HepG2 (cell line): Measurements from ENCODE around the gene ALOXE3. TPM values are rescaled to one million over a fixed set of nuclear protein-coding genes. Genes with fewer than 3 reads are reported as not detected.

ENCODE experiments used
- ADNP ChIP-seq: sonication (generic); formaldehyde crosslinking; IDR thresholded peaks from 2 replicates; pipeline ENCODE4 v1.4.0; 2020; ENCODE audit warnings: missing genetic modification reagents
- AHR ChIP-seq: IDR thresholded peaks from 2 replicates; pipeline ENCODE4 v1.6.1; 2018; ENCODE audit warnings: missing genetic modification reagents, missing compliant biosample characterization
- CBX1 ChIP-seq: IDR thresholded peaks from one replicate; pipeline ENCODE4 v1.6.1; 2016; ENCODE audit warnings: antibody characterized with exemption, low read depth
- FOSL2 ChIP-seq: sonication (generic); formaldehyde crosslinking; IDR thresholded peaks from 2 replicates; pipeline ENCODE4 v1.4.0; 2020; ENCODE audit warnings: missing genetic modification reagents
- HDAC2 ChIP-seq: sonication (generic); formaldehyde crosslinking; IDR thresholded peaks from 2 replicates; pipeline ENCODE4 v1.4.0; 2020; ENCODE audit warnings: missing genetic modification reagents
- HMG20B ChIP-seq: conservative IDR thresholded peaks from 2 replicates; pipeline ENCODE4 v1.6.1; 2016; ENCODE audit warnings: missing genetic modification reagents, missing compliant biosample characterization
- HOXA3 ChIP-seq: sonication (generic); formaldehyde crosslinking; IDR thresholded peaks from 2 replicates; pipeline ENCODE4 v1.5.0; 2020; ENCODE audit warnings: missing genetic modification reagents
- KMT2A ChIP-seq: sonication (generic); formaldehyde crosslinking; IDR thresholded peaks from 2 replicates; pipeline ENCODE4 v1.4.0; 2020; ENCODE audit warnings: missing genetic modification reagents
- MIXL1 ChIP-seq: IDR thresholded peaks from 2 replicates; pipeline ENCODE4 v1.6.1; 2016
- NFIC ChIP-seq: IDR thresholded peaks from 2 replicates; pipeline ENCODE4 v1.6.1; 2012; ENCODE audit warnings: mild to moderate bottlenecking, low read length, inconsistent platforms
- PLSCR1 ChIP-seq: sonication (generic); formaldehyde crosslinking; IDR thresholded peaks from 2 replicates; pipeline ENCODE4 v1.5.0; 2020; ENCODE audit warnings: missing genetic modification reagents, mild to moderate bottlenecking, borderline replicate concordance
- ZBTB1 ChIP-seq: sonication (generic); formaldehyde crosslinking; IDR thresholded peaks from 2 replicates; pipeline ENCODE4 v1.4.0; 2020; ENCODE audit warnings: missing genetic modification reagents, borderline replicate concordance
- ZBTB3 ChIP-seq: sonication (generic); formaldehyde crosslinking; IDR thresholded peaks from 2 replicates; pipeline ENCODE4 v1.4.0; 2020; ENCODE audit warnings: low read depth, mild to moderate bottlenecking, moderate library complexity, missing genetic modification reagents, borderline replicate concordance
- ZBTB7B ChIP-seq: sonication (generic); formaldehyde crosslinking; IDR thresholded peaks from 2 replicates; pipeline ENCODE4 v1.4.0; 2020; ENCODE audit warnings: missing genetic modification reagents
- ZEB1 ChIP-seq: IDR thresholded peaks from 2 replicates; pipeline ENCODE4 v1.6.1; 2012; ENCODE audit warnings: mild to moderate bottlenecking, low read depth, inconsistent platforms; ENCODE audit not compliant: insufficient replicate concordance
- ZFP37 ChIP-seq: sonication (generic); formaldehyde crosslinking; IDR thresholded peaks from 2 replicates; pipeline ENCODE4 v1.4.0; 2020; ENCODE audit warnings: missing genetic modification reagents, borderline replicate concordance
- ZFP90 ChIP-seq: sonication (generic); formaldehyde crosslinking; IDR thresholded peaks from 2 replicates; pipeline ENCODE4 v1.8.0; 2022; ENCODE audit warnings: missing genetic modification reagents, mild to moderate bottlenecking, inconsistent platforms, borderline replicate concordance
- ZMYM2 ChIP-seq: sonication (generic); formaldehyde crosslinking; IDR thresholded peaks from 2 replicates; pipeline ENCODE4 v1.8.0; 2022; ENCODE audit warnings: mild to moderate bottlenecking, missing genetic modification reagents
- ZMYM4 ChIP-seq: sonication (generic); formaldehyde crosslinking; IDR thresholded peaks from 2 replicates; pipeline ENCODE4 v1.8.1; 2023; ENCODE audit warnings: mild to moderate bottlenecking, missing genetic modification reagents
- ZNF235 ChIP-seq: sonication (generic); formaldehyde crosslinking; IDR thresholded peaks from 2 replicates; pipeline ENCODE4 v1.8.1; 2023; ENCODE audit warnings: mild to moderate bottlenecking, missing genetic modification reagents, borderline replicate concordance
- ZSCAN12 ChIP-seq: sonication (generic); formaldehyde crosslinking; IDR thresholded peaks from 2 replicates; pipeline ENCODE4 v1.9.0; 2021; ENCODE audit warnings: mild to moderate bottlenecking, missing genetic modification reagents
- ZSCAN29 ChIP-seq: sonication (generic); formaldehyde crosslinking; conservative IDR thresholded peaks from 2 replicates; pipeline ENCODE4 v1.4.0; 2020; ENCODE audit warnings: mild to moderate bottlenecking, missing genetic modification reagents
- polyA plus RNA-seq, 8 experiments: library from polyadenylated mRNA; depleted of rRNA in 3 of 8; stranded (reverse) in 7 of 8; unstranded in 1 of 8; fragments of >200 nt; fragmentation: Illumina TruSeq in 4 of 8; extraction: Trizol in 4 of 8; gene quantifications; 2 replicates each; pipeline versions ENCODE4 v1.2.1 to v1.2.3, GENCODE V29; 2011 to 2016; ENCODE audit warnings: low read depth in 4 of 8, missing spikeins in 1 of 8, mixed read lengths in 1 of 8; ENCODE audit not compliant: insufficient read depth in 1 of 8
- total RNA-seq, 5 experiments: library from RNA; depleted of rRNA; stranded (reverse); fragments of >200 nt; fragmentation: Illumina TruSeq; extraction: Trizol; gene quantifications; 2 replicates each; pipeline ENCODE4 v1.2.3, GENCODE V29; 2016; ENCODE audit warnings: low read depth in 1 of 5
- TF ChIP-seq, protein P1 (sequence below): IDR thresholded peaks from 2 replicates; pipeline ENCODE4 v1.6.1; 2018; ENCODE audit warnings: missing genetic modification reagents, mild to moderate bottlenecking, missing compliant biosample characterization

ALOXE3 gene
- total and polyA plus RNA-seq, 2 of the 13 experiments (the other 11 are each of a cell fraction or from before 2014, with no cell fraction given) = 0.07 TPM; not detected in 1

DNA sequence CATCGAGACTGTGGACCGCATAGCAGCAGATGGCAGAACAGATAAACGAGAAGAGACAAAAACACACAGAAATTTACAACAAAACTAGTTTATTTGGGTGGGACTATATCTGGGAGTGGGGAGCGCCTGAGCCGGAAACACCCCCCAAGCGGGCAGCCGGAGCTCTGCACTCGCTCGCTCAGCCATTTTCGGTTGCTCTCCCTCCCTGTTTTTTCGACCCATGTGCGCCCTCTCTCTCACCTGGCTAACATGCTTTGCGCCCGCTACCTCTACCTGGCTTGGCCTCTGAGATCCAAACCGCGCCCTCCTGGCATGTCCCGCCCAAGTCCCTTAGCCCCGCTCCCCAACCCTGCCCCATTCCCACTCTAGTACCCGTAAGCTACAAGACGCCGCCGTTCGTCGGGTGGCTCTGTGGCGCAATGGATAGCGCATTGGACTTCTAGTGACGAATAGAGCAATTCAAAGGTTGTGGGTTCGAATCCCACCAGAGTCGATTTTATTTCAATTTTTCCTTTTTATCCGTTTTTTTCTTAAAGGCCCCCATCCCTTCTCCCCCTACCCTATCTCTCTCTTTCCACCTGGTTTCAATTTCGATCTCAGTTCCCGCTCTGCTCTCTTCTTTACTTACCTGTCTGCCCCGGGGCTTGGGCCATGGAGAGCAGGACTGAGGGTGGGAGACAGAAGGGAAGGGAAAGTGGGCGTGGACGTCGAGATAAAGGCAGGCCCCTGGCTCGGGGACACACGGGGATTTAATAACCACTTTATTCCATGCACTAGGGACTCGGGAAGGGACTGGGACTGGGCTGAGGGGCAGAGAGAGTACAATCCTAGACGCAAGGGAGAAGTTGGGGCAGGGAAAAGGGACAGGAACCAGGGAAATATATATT lies 2.4 kb upstream of the ALOXE3 start (continued):
- TF ChIP-seq ADNP (CRISPR knock-in tag) (0 out of 2 replicates have a peak, but pooled peaks have one; percentile 36), ZBTB1 (no peak), FOSL2 (CRISPR knock-in tag) (no peak; the same call in 1 of the 2 replicates), HOXA3 (CRISPR knock-in tag) (peak; percentile 43; the same call in 1 of the 2 replicates), MIXL1 (CRISPR knock-in tag) (no peak), AHR (0 out of 2 replicates have a peak, but pooled peaks have one; percentile 36), KMT2A (peak; percentile 1; the same call in 1 of the 2 replicates), ZEB1 (peak; percentile 56), PLSCR1 (no peak), NFIC (0 out of 2 replicates have a peak, but pooled peaks have one; percentile 31), ZNF235 (CRISPR knock-in tag) (no peak), ZBTB7B (CRISPR knock-in tag) (0 out of 2 replicates have a peak, but pooled peaks have one; percentile 46), ZFP90 (CRISPR knock-in tag) (0 out of 2 replicates have a peak, but pooled peaks have one; percentile 7), ZSCAN29 (CRISPR knock-in tag) (0 out of 2 replicates have a peak, but pooled peaks have one; percentile 60), ZBTB3 (CRISPR knock-in tag) (0 out of 2 replicates have a peak, but pooled peaks have one; percentile 36), ZSCAN12 (CRISPR knock-in tag) (0 out of 2 replicates have a peak, but pooled peaks have one; percentile 48), HMG20B (CRISPR knock-in tag) (no peak), HDAC2 (CRISPR knock-in tag) (peak; percentile 7; the same call in 1 of the 2 replicates), CBX1 (peak; percentile 68), ZMYM4 (CRISPR knock-in tag) (0 out of 2 replicates have a peak, but pooled peaks have one; percentile 18), ZMYM2 (CRISPR knock-in tag) (peak; percentile 82; the same call in 1 of the 2 replicates), ZFP37 (peak; percentile 31; the same call in 1 of the 2 replicates)
- TF ChIP-seq, protein P1, sequence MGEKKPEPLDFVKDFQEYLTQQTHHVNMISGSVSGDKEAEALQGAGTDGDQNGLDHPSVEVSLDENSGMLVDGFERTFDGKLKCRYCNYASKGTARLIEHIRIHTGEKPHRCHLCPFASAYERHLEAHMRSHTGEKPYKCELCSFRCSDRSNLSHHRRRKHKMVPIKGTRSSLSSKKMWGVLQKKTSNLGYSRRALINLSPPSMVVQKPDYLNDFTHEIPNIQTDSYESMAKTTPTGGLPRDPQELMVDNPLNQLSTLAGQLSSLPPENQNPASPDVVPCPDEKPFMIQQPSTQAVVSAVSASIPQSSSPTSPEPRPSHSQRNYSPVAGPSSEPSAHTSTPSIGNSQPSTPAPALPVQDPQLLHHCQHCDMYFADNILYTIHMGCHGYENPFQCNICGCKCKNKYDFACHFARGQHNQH (CRISPR knock-in tag) = peak; percentile 9
